HepG2 (cell line): ENCODE results near the gene C5orf24. TPM values are rescaled to one million over a fixed set of nuclear protein-coding genes. Genes with fewer than 3 reads are reported as not detected.

Experiments used
- CBX2 ChIP-seq, 2 experiments: fragments of 200-600 bp in 1 of 2; sonication (generic); formaldehyde crosslinking in 1 of 2; IDR thresholded peaks; 2 replicates each; pipeline versions ENCODE4 v1.7.0 to v1.8.1; 2018 to 2022; ENCODE audit warnings: low read depth in 2 of 2, low read length in 1 of 2, mild to moderate bottlenecking in 1 of 2, missing genetic modification reagents in 1 of 2
- FOSL2 ChIP-seq: sonication (generic); formaldehyde crosslinking; IDR thresholded peaks from 2 replicates; pipeline ENCODE4 v1.4.0; 2020; ENCODE audit warnings: missing genetic modification reagents
- FOXJ3 ChIP-seq: sonication (generic); formaldehyde crosslinking; IDR thresholded peaks from 2 replicates; pipeline ENCODE4 v1.4.0; 2020; ENCODE audit warnings: missing genetic modification reagents, mild to moderate bottlenecking, borderline replicate concordance
- HNF4A ChIP-seq: sonication (generic); formaldehyde crosslinking; IDR thresholded peaks from 2 replicates; pipeline ENCODE4 v1.4.0; 2020; ENCODE audit warnings: missing genetic modification reagents
- KDM5B ChIP-seq: sonication (generic); formaldehyde crosslinking; IDR thresholded peaks from 2 replicates; pipeline ENCODE4 v1.4.0; 2020; ENCODE audit warnings: missing genetic modification reagents, mild to moderate bottlenecking, borderline replicate concordance
- MEIS1 ChIP-seq: sonication (generic); formaldehyde crosslinking; IDR thresholded peaks from 2 replicates; pipeline ENCODE4 v1.9.0; 2021; ENCODE audit warnings: mild to moderate bottlenecking, missing genetic modification reagents, moderate library complexity, borderline replicate concordance
- SETDB1 ChIP-seq: sonication (generic); formaldehyde crosslinking; IDR thresholded peaks from 2 replicates; pipeline ENCODE4 v1.5.1; 2020; ENCODE audit warnings: missing genetic modification reagents, mild to moderate bottlenecking, borderline replicate concordance
- SIN3B ChIP-seq: fragments of 150-350 bp; IDR thresholded peaks from 2 replicates; pipeline ENCODE4 v1.6.1; 2014; ENCODE audit warnings: low read length
- TOPORS ChIP-seq: sonication (generic); formaldehyde crosslinking; IDR thresholded peaks from 2 replicates; pipeline ENCODE4 v1.8.0; 2023; ENCODE audit warnings: mild to moderate bottlenecking, missing genetic modification reagents
- ZNF550 ChIP-seq: sonication (generic); formaldehyde crosslinking; IDR thresholded peaks from 2 replicates; pipeline ENCODE4 v1.4.0; 2020; ENCODE audit warnings: mild to moderate bottlenecking, missing genetic modification reagents, borderline replicate concordance
- ZSCAN31 ChIP-seq: sonication (generic); formaldehyde crosslinking; IDR thresholded peaks from 2 replicates; pipeline ENCODE4 v1.5.0; 2020; ENCODE audit warnings: low read depth, mild to moderate bottlenecking, missing genetic modification reagents
- polyA plus RNA-seq, 8 experiments: library from polyadenylated mRNA; depleted of rRNA in 3 of 8; stranded (reverse) in 7 of 8; unstranded in 1 of 8; fragments of >200 nt; fragmentation: Illumina TruSeq in 4 of 8; extraction: Trizol in 4 of 8; gene quantifications; 2 replicates each; pipeline versions ENCODE4 v1.2.1 to v1.2.3, GENCODE V29; 2011 to 2016; ENCODE audit warnings: low read depth in 4 of 8, missing spikeins in 1 of 8, mixed read lengths in 1 of 8; ENCODE audit not compliant: insufficient read depth in 1 of 8
- total RNA-seq, 5 experiments: library from RNA; depleted of rRNA; stranded (reverse); fragments of >200 nt; fragmentation: Illumina TruSeq; extraction: Trizol; gene quantifications; 2 replicates each; pipeline ENCODE4 v1.2.3, GENCODE V29; 2016; ENCODE audit warnings: low read depth in 1 of 5
- TF ChIP-seq, protein P1 (sequence below): sonication (generic); formaldehyde crosslinking; IDR thresholded peaks from 2 replicates; pipeline ENCODE4 v1.8.1; 2023; ENCODE audit warnings: mild to moderate bottlenecking, missing genetic modification reagents, borderline replicate concordance
- TF ChIP-seq, protein P2 (sequence below): sonication (generic); formaldehyde crosslinking; IDR thresholded peaks from 2 replicates; pipeline ENCODE4 v1.8.0; 2022; ENCODE audit warnings: mild to moderate bottlenecking, missing genetic modification reagents, moderate library complexity
- TF ChIP-seq, protein P3 (sequence below): sonication (generic); formaldehyde crosslinking; IDR thresholded peaks from 2 replicates; pipeline ENCODE4 v1.5.1; 2020; ENCODE audit warnings: mild to moderate bottlenecking, moderate library complexity, missing genetic modification reagents
- TF ChIP-seq, protein P4 (sequence below): sonication (generic); formaldehyde crosslinking; IDR thresholded peaks from 2 replicates; pipeline ENCODE4 v1.8.0; 2022; ENCODE audit warnings: missing genetic modification reagents, mild to moderate bottlenecking, borderline replicate concordance

Gene C5orf24
- total and polyA plus RNA-seq, 2 of the 13 experiments (the other 11 are each of a cell fraction or from before 2014, with no cell fraction given), result 34.6 to 41.5 TPM

DNA sequence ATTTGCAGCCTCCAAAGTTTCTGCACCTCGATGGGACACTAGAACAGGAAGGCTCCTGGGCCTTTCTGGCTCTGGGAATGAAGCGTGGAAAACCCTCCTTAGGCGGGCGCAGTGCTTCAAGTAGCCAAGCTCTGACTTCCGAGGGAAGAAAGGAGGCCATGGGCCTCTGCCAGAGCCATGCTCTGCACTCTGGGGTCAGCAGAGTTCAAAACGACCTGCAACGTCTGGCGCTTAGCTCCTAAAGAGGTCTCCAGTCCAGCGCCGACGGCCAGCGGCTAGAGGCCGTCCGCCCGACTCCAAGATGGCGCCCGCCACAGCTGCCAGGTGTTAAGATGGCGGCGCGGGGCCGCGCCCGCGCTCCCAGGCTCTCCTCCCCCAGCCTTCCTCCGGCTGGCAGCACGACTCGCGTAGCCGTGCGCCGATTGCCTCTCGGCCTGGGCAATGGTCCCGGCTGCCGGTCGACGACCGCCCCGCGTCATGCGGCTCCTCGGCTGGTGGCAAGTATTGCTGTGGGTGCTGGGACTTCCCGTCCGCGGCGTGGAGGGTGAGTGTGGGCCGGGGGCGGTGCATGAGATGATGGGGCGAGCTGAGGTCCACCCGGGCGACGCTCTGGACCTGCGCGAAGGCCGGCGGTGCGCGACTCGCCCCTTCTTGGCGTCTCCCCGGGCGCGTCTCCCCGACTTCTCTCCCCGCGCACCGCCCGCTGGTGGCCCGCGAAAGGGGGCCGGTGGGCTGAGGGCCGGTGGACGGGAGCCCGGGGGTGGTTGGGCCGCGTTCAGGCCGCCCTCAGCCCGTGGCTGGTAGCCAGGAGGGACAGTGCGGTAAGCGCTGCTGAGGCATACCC is 28.4 kb downstream of the C5orf24 start, which contains the start of gene TXNDC15 (continued):
- TF ChIP-seq, protein P1, sequence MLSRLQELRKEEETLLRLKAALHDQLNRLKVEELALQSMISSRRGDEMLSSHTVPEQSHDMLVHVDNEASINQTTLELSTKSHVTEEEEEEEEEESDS (CRISPR knock-in tag), result no peak
- TF ChIP-seq TOPORS (no peak), HNF4A (CRISPR knock-in tag) (peak; percentile 40; the same call in 1 of the 2 replicates), KDM5B (CRISPR knock-in tag) (peak; percentile 92), FOSL2 (CRISPR knock-in tag) (peak; percentile 18; the same call in 1 of the 2 replicates), SIN3B (no peak), MEIS1 (CRISPR knock-in tag) (0 out of 2 replicates have a peak, but pooled peaks have one; percentile 42), CBX2 (IDR thresholded peaks at IDR 0.05; ENCODE audit: low read depth, low read length) (no peak), CBX2 (CRISPR knock-in tag; IDR thresholded peaks at IDR 0.05; ENCODE audit: low read depth) (no peak), FOXJ3 (CRISPR knock-in tag) (peak; percentile 55; the same call in 1 of the 2 replicates), SETDB1 (CRISPR knock-in tag) (no peak), ZNF550 (CRISPR knock-in tag) (no peak), ZSCAN31 (CRISPR knock-in tag) (peak; percentile 90)
- TF ChIP-seq, protein P2, sequence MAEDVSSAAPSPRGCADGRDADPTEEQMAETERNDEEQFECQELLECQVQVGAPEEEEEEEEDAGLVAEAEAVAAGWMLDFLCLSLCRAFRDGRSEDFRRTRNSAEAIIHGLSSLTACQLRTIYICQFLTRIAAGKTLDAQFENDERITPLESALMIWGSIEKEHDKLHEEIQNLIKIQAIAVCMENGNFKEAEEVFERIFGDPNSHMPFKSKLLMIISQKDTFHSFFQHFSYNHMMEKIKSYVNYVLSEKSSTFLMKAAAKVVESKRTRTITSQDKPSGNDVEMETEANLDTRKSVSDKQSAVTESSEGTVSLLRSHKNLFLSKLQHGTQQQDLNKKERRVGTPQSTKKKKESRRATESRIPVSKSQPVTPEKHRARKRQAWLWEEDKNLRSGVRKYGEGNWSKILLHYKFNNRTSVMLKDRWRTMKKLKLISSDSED, result no peak; the same call in 1 of the 2 replicates
- TF ChIP-seq, protein P3, sequence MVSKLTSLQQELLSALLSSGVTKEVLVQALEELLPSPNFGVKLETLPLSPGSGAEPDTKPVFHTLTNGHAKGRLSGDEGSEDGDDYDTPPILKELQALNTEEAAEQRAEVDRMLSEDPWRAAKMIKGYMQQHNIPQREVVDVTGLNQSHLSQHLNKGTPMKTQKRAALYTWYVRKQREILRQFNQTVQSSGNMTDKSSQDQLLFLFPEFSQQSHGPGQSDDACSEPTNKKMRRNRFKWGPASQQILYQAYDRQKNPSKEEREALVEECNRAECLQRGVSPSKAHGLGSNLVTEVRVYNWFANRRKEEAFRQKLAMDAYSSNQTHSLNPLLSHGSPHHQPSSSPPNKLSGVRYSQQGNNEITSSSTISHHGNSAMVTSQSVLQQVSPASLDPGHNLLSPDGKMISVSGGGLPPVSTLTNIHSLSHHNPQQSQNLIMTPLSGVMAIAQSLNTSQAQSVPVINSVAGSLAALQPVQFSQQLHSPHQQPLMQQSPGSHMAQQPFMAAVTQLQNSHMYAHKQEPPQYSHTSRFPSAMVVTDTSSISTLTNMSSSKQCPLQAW, result peak; percentile 30; the same call in 1 of the 2 replicates
- TF ChIP-seq, protein P4, sequence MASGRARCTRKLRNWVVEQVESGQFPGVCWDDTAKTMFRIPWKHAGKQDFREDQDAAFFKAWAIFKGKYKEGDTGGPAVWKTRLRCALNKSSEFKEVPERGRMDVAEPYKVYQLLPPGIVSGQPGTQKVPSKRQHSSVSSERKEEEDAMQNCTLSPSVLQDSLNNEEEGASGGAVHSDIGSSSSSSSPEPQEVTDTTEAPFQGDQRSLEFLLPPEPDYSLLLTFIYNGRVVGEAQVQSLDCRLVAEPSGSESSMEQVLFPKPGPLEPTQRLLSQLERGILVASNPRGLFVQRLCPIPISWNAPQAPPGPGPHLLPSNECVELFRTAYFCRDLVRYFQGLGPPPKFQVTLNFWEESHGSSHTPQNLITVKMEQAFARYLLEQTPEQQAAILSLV (CRISPR knock-in tag), result peak; percentile 90; the same call in 1 of the 2 replicates
